ENCODE results near the gene CAST.

Gene CAST

GRCh38 chr5:96807075-96807654, 145.0 kb downstream of the CAST start:
- H3K4me1 ChIP-seq (ENCODE audit: control insufficient read depth, insufficient read depth, low read length), result peaks cover 16% of the 10 kb centered on the region
- peaks cover 8% of the 10 kb centered on the region; the same call in 1 of the 2 replicates for H3K27me3 ChIP-seq (ENCODE audit: control insufficient read depth, insufficient read depth, low read length)
- no peaks in the 10 kb centered on the region for H3K9me3 ChIP-seq (ENCODE audit: control insufficient read depth, insufficient read depth, low read length)
- peak overlapping the region; percentile 77 for H3K9ac ChIP-seq (ENCODE audit: low read depth, low read length)
- peak overlapping the region; percentile 85 for H3K4me3 ChIP-seq (ENCODE audit: low read depth, low read length)
- peak overlapping the region; percentile 85 for H3K27ac ChIP-seq (ENCODE audit: low read depth, low read length)
- H3K36me3 ChIP-seq (ENCODE audit: control insufficient read depth, insufficient read depth, low read length), result no peaks in the 10 kb centered on the region

GRCh38 chr5:96808541-96808828, 146.3 kb downstream of the CAST start:
- peaks cover 8% of the 10 kb centered on the region; the same call in 1 of the 2 replicates for H3K27me3 ChIP-seq (ENCODE audit: control insufficient read depth, insufficient read depth, low read length)
- H3K9ac ChIP-seq (ENCODE audit: low read depth, low read length), result no peak overlapping the region
- H3K4me1 ChIP-seq (ENCODE audit: control insufficient read depth, insufficient read depth, low read length), result peaks cover 16% of the 10 kb centered on the region
- H3K27ac ChIP-seq (ENCODE audit: low read depth, low read length), result no peak overlapping the region
- H3K36me3 ChIP-seq (ENCODE audit: control insufficient read depth, insufficient read depth, low read length), result no peaks in the 10 kb centered on the region
- H3K4me3 ChIP-seq (ENCODE audit: low read depth, low read length), result peak overlapping the region; percentile 85
- no peaks in the 10 kb centered on the region for H3K9me3 ChIP-seq (ENCODE audit: control insufficient read depth, insufficient read depth, low read length)

GRCh38 chr5:96808868-96809558, 146.8 kb downstream of the CAST start:
- Histone ChIP-seq H3K27me3 (ENCODE audit: control insufficient read depth, insufficient read depth, low read length) (peaks cover 8% of the 10 kb centered on the region; the same call in 1 of the 2 replicates), H3K9ac (ENCODE audit: low read depth, low read length) (no peak overlapping the region), H3K9me3 (ENCODE audit: control insufficient read depth, insufficient read depth, low read length) (no peaks in the 10 kb centered on the region), H3K27ac (ENCODE audit: low read depth, low read length) (no peak overlapping the region), H3K4me3 (ENCODE audit: low read depth, low read length) (peak overlapping the region; percentile 85), H3K4me1 (ENCODE audit: control insufficient read depth, insufficient read depth, low read length) (peaks cover 16% of the 10 kb centered on the region), H3K36me3 (ENCODE audit: control insufficient read depth, insufficient read depth, low read length) (no peaks in the 10 kb centered on the region)

GRCh38 chr5:96809921-96810320, 147.7 kb downstream of the CAST start:
- no peak overlapping the region for H3K4me3 ChIP-seq (ENCODE audit: low read depth, low read length)
- H3K9me3 ChIP-seq (ENCODE audit: control insufficient read depth, insufficient read depth, low read length), result no peaks in the 10 kb centered on the region
- peaks cover 8% of the 10 kb centered on the region; the same call in 1 of the 2 replicates for H3K27me3 ChIP-seq (ENCODE audit: control insufficient read depth, insufficient read depth, low read length)
- peaks cover 16% of the 10 kb centered on the region for H3K4me1 ChIP-seq (ENCODE audit: control insufficient read depth, insufficient read depth, low read length)
- H3K27ac ChIP-seq (ENCODE audit: low read depth, low read length), result no peak overlapping the region
- H3K36me3 ChIP-seq (ENCODE audit: control insufficient read depth, insufficient read depth, low read length), result no peaks in the 10 kb centered on the region
- H3K9ac ChIP-seq (ENCODE audit: low read depth, low read length), result no peak overlapping the region

GRCh38 chr5:96812851-96813250, 150.7 kb downstream of the CAST start:
- Histone ChIP-seq H3K9ac (ENCODE audit: low read depth, low read length) (no peak overlapping the region), H3K36me3 (ENCODE audit: control insufficient read depth, insufficient read depth, low read length) (no peaks in the 10 kb centered on the region), H3K9me3 (ENCODE audit: control insufficient read depth, insufficient read depth, low read length) (no peaks in the 10 kb centered on the region), H3K4me1 (ENCODE audit: control insufficient read depth, insufficient read depth, low read length) (peaks cover 19% of the 10 kb centered on the region), H3K27me3 (ENCODE audit: control insufficient read depth, insufficient read depth, low read length) (peaks cover 5% of the 10 kb centered on the region; the same call in 1 of the 2 replicates), H3K4me3 (ENCODE audit: low read depth, low read length) (no peak overlapping the region), H3K27ac (ENCODE audit: low read depth, low read length) (no peak overlapping the region)

- Histone ChIP-seq H3K27me3 (ENCODE audit: control insufficient read depth, insufficient read depth, low read length) (peaks cover 5% of the 10 kb centered on the region; the same call in 1 of the 2 replicates), H3K4me1 (ENCODE audit: control insufficient read depth, insufficient read depth, low read length) (peaks cover 14% of the 10 kb centered on the region), H3K9me3 (ENCODE audit: control insufficient read depth, insufficient read depth, low read length) (no peaks in the 10 kb centered on the region), H3K4me3 (ENCODE audit: low read depth, low read length) (no peak overlapping the region), H3K36me3 (ENCODE audit: control insufficient read depth, insufficient read depth, low read length) (no peaks in the 10 kb centered on the region), H3K27ac (ENCODE audit: low read depth, low read length) (no peak overlapping the region), H3K9ac (ENCODE audit: low read depth, low read length) (no peak overlapping the region)
Measured at GRCh38 chr5:96814041-96814440, 151.9 kb downstream of the CAST start.

- no peaks in the 10 kb centered on the region for H3K36me3 ChIP-seq (ENCODE audit: control insufficient read depth, insufficient read depth, low read length)
- no peak overlapping the region for H3K4me3 ChIP-seq (ENCODE audit: low read depth, low read length)
- no peak overlapping the region for H3K9ac ChIP-seq (ENCODE audit: low read depth, low read length)
- no peak overlapping the region for H3K27ac ChIP-seq (ENCODE audit: low read depth, low read length)
- H3K9me3 ChIP-seq (ENCODE audit: control insufficient read depth, insufficient read depth, low read length), result no peaks in the 10 kb centered on the region
- peaks cover 19% of the 10 kb centered on the region for H3K4me1 ChIP-seq (ENCODE audit: control insufficient read depth, insufficient read depth, low read length)
- no peaks in the 10 kb centered on the region for H3K27me3 ChIP-seq (ENCODE audit: control insufficient read depth, insufficient read depth, low read length)
Measured at GRCh38 chr5:96816411-96816939, 154.3 kb downstream of the CAST start.

GRCh38 chr5:96816991-96817390, 154.8 kb downstream of the CAST start:
- H3K4me3 ChIP-seq (ENCODE audit: low read depth, low read length), result no peak overlapping the region
- H3K9me3 ChIP-seq (ENCODE audit: control insufficient read depth, insufficient read depth, low read length), result no peaks in the 10 kb centered on the region
- no peaks in the 10 kb centered on the region for H3K27me3 ChIP-seq (ENCODE audit: control insufficient read depth, insufficient read depth, low read length)
- no peaks in the 10 kb centered on the region for H3K36me3 ChIP-seq (ENCODE audit: control insufficient read depth, insufficient read depth, low read length)
- no peak overlapping the region for H3K27ac ChIP-seq (ENCODE audit: low read depth, low read length)
- H3K4me1 ChIP-seq (ENCODE audit: control insufficient read depth, insufficient read depth, low read length), result peaks cover 19% of the 10 kb centered on the region
- H3K9ac ChIP-seq (ENCODE audit: low read depth, low read length), result no peak overlapping the region

GRCh38 chr5:96817506-96817905, 155.3 kb downstream of the CAST start:
- peaks cover 19% of the 10 kb centered on the region for H3K4me1 ChIP-seq (ENCODE audit: control insufficient read depth, insufficient read depth, low read length)
- H3K36me3 ChIP-seq (ENCODE audit: control insufficient read depth, insufficient read depth, low read length), result no peaks in the 10 kb centered on the region
- H3K27ac ChIP-seq (ENCODE audit: low read depth, low read length), result no peak overlapping the region
- no peak overlapping the region for H3K9ac ChIP-seq (ENCODE audit: low read depth, low read length)
- H3K9me3 ChIP-seq (ENCODE audit: control insufficient read depth, insufficient read depth, low read length), result no peaks in the 10 kb centered on the region
- H3K4me3 ChIP-seq (ENCODE audit: low read depth, low read length), result no peak overlapping the region
- H3K27me3 ChIP-seq (ENCODE audit: control insufficient read depth, insufficient read depth, low read length), result no peaks in the 10 kb centered on the region

- Histone ChIP-seq H3K36me3 (ENCODE audit: control insufficient read depth, insufficient read depth, low read length) (no peaks in the 10 kb centered on the region), H3K9ac (ENCODE audit: low read depth, low read length) (no peak overlapping the region), H3K4me3 (ENCODE audit: low read depth, low read length) (no peak overlapping the region), H3K4me1 (ENCODE audit: control insufficient read depth, insufficient read depth, low read length) (peaks cover 19% of the 10 kb centered on the region), H3K27ac (ENCODE audit: low read depth, low read length) (no peak overlapping the region), H3K9me3 (ENCODE audit: control insufficient read depth, insufficient read depth, low read length) (no peaks in the 10 kb centered on the region), H3K27me3 (ENCODE audit: control insufficient read depth, insufficient read depth, low read length) (no peaks in the 10 kb centered on the region)
Measured at GRCh38 chr5:96818125-96818788, 156.1 kb downstream of the CAST start.

GRCh38 chr5:96819806-96820205, 157.6 kb downstream of the CAST start:
- no peaks in the 10 kb centered on the region for H3K36me3 ChIP-seq (ENCODE audit: control insufficient read depth, insufficient read depth, low read length)
- H3K27me3 ChIP-seq (ENCODE audit: control insufficient read depth, insufficient read depth, low read length), result no peaks in the 10 kb centered on the region
- H3K9ac ChIP-seq (ENCODE audit: low read depth, low read length), result no peak overlapping the region
- H3K4me1 ChIP-seq (ENCODE audit: control insufficient read depth, insufficient read depth, low read length), result peaks cover 19% of the 10 kb centered on the region
- no peak overlapping the region for H3K4me3 ChIP-seq (ENCODE audit: low read depth, low read length)
- H3K27ac ChIP-seq (ENCODE audit: low read depth, low read length), result no peak overlapping the region
- no peaks in the 10 kb centered on the region for H3K9me3 ChIP-seq (ENCODE audit: control insufficient read depth, insufficient read depth, low read length)
